Epithelial cell of proximal tubule (primary cell): ENCODE data around the gene WDR49. TPM values are rescaled to one million over a fixed set of nuclear protein-coding genes. Genes with fewer than 3 reads are reported as not detected.

ENCODE experiments used
- DNase-seq: peaks from one replicate; pipeline ENCODE4 v3.0.0-alpha.2; 2011; ENCODE audit warnings: low read depth
- H3K4me3 ChIP-seq: 2 replicates; pipeline ENCODE4 v1.5.1; 2011; ENCODE audit warnings: low read depth, mild to moderate bottlenecking, low read length
- total RNA-seq: library from RNA; depleted of rRNA; stranded (reverse); fragments of >200 nt; gene quantifications from 2 replicates; pipeline ENCODE4 v1.2.3, GENCODE V29; 2015
- TF ChIP-seq, protein P1 (sequence below): conservative IDR thresholded peaks from 2 replicates; pipeline ENCODE4 v1.5.1; 2012; ENCODE audit warnings: low read depth, mild to moderate bottlenecking, low read length

WDR49 gene
- total RNA-seq = not detected in 2 replicates

DNA sequence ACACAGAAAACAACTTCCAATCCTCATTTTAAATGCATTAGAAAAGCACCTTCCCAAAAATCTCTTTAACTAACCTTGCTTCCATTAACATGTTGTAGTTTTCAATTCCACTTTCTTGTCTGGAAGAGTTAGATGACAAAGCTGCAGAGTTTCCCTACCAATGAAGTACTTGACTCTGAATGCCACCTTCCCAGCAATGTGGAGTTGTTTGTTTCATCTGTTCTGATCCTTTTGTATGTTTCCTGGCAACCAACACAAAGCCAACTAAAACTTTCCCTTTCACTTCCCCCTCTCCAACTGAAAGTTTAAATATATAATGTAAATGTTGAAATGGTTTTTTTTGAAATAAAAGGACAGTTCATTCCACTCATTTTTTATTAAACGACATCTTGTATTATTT is at the start of gene WDR49:
TSS of gene WDR49 (minus strand) at position 183 of the 400 bp plus-strand sequence. CDS start 517 bp downstream, outside the sequence.
- TF ChIP-seq, protein P1, sequence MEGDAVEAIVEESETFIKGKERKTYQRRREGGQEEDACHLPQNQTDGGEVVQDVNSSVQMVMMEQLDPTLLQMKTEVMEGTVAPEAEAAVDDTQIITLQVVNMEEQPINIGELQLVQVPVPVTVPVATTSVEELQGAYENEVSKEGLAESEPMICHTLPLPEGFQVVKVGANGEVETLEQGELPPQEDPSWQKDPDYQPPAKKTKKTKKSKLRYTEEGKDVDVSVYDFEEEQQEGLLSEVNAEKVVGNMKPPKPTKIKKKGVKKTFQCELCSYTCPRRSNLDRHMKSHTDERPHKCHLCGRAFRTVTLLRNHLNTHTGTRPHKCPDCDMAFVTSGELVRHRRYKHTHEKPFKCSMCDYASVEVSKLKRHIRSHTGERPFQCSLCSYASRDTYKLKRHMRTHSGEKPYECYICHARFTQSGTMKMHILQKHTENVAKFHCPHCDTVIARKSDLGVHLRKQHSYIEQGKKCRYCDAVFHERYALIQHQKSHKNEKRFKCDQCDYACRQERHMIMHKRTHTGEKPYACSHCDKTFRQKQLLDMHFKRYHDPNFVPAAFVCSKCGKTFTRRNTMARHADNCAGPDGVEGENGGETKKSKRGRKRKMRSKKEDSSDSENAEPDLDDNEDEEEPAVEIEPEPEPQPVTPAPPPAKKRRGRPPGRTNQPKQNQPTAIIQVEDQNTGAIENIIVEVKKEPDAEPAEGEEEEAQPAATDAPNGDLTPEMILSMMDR = no peak
- no peak for DNase-seq
- H3K4me3 ChIP-seq = no peak within 1 kb of the TSS

DNA sequence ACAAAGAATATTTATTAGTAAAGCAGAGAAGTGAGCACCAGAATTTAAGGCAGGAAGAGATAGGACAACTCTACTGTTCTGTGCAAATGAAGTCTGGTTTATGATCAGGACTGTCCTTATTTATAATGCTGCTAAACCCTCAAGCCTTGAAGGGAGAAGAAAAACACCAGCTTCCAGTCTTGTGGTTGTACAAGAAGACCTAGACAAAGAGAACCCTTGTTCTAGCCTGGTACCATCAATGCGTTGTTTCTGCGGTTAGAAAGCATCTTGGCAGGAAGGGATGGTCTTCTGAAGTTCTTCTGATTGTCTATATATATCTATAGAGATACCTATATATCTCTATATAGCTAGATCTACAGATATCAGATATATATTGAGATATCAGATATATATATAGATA is 47.2 kb upstream of the WDR49 start:
- DNase-seq = no peak
- TF ChIP-seq, protein P1 = no peak
- no peak overlapping the region for H3K4me3 ChIP-seq

DNA sequence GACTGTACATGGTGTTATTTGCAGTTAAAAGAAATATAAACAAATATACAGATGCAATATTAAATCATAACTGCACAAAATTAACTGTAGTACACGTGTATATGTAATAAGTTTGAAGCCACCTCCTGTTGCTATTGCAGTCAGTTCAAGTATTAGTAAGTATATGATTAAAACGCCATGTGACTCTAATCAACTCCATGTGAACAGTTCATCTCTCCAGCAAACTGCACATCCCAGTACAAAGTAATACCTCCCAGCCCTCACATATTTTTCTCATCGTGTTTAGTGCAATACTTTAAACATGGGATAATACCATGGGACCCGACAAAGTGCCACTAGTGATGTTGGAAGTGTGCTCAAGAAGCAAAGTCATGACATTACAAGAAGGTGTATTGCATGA is 46.3 kb upstream of the WDR49 start:
- H3K4me3 ChIP-seq = no peak overlapping the region
- no peak for DNase-seq
- TF ChIP-seq, protein P1 = no peak

DNA sequence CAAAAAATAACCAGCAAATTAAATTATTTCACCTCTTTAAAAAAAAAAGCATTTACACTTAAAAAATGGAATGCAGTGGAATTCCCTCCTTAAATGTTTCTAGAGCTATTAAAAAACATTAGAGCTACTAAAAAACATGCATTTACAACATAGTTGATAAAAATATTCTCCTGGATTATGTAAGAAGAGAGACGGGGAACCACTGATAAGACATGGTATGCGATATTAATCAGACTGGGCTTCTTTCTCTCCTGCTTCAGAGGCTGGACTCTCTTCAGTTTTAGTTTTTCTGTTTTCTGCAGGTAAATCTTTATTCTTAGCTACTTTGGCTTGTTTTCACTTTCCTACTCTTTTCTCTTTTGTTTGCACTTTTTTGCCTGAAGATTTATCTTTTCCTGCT is 40.4 kb upstream of the WDR49 start:
- DNase-seq = no peak
- TF ChIP-seq, protein P1 = no peak
- no peak overlapping the region for H3K4me3 ChIP-seq

DNA sequence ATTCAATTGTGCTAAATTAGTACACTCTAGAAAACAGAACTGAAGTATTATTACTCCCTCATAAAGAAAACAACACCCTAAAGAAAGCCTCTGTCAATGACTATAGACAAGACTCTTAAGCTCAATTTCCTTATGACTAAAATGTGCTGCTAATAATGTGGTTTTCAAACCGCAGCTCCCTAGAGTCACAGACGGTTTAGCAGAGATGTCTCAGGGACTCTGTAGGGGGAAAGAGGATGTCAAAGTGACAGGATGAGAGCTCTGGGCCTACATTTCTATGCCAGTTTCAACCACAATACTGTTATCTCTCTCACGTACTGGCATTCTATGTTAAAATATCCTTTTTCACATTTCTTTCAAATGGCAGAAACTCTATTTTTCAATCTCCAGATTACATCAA is 37.6 kb upstream of the WDR49 start:
- TF ChIP-seq, protein P1 = no peak
- H3K4me3 ChIP-seq = no peak overlapping the region
- no peak for DNase-seq

DNA sequence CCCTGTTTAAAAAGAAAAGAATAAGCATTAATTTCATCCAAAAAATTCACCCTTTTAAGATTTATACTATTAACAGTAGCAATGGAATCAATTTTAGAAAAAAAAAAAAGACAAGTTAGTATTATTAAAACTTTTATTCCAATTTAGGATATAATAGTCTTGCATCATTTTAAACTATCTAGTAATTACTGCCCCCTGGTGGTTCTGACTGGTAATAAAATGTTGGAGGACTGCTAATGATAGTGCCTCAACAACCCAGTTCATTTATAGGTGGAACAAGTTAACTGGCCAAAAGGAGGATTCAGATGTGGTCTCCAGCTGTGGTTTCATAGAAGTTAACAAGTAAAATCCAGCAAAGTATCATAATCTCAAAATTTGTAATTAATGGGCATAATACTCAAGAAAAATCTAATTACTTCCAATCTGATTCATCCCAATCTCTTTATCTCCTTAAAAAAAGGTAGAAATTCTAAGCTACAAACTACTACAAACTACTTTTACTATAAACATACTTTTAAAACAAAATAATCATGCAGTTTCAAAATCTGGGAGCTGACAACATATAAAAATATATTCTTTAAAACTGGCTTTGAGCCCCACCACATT is 30.7 kb upstream of the WDR49 start:
- no peak overlapping the region for H3K4me3 ChIP-seq
- DNase-seq = peak; percentile 18
- TF ChIP-seq, protein P1 = peak; percentile 67

DNA sequence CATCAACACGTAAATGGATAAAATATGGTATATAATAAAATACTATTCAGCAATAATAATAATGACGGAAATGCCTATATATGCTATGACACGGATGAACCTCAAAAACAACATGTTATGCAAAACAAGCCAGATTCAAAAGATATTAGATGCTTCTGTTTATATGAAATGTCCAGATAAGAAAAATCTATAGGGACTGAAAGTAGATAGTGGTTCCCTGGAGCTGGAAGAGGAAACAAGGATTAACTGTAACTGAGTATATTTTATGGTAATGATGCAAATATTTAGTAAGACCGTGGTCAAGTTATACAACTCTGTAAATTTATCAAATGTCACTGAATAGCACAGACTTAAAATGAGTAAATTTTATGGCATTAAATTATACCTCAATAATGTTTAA is 25.8 kb upstream of the WDR49 start:
- H3K4me3 ChIP-seq = no peak overlapping the region
- DNase-seq = no peak
- TF ChIP-seq, protein P1 = no peak
